Sigmoid colon (tissue), 4 donors: ENCODE data around the gene DPM2.

Experiments
- EP300 ChIP-seq, 4 donors: sonication (generic); formaldehyde crosslinking; IDR thresholded peaks; one replicate each; pipeline ENCODE4 v1.6.1; 2017; ENCODE audit warnings: antibody characterized with exemption in 4 of 4
- POLR2A ChIP-seq, 2 donors: fragments of 450-650 bp; IDR thresholded peaks; one replicate each; pipeline ENCODE4 v1.6.1; 2016; ENCODE audit warnings: antibody characterized with exemption in 2 of 2, mild to moderate bottlenecking in 2 of 2, moderate library complexity in 2 of 2
- POLR2AphosphoS5 ChIP-seq, 4 donors: sonication (generic); formaldehyde crosslinking; IDR thresholded peaks; one replicate each; pipeline ENCODE4 v1.6.1; 2017; ENCODE audit warnings: antibody characterized with exemption in 4 of 4
- TF ChIP-seq, protein P1 (sequence below), 4 experiments: fragments of 450-650 bp in 3 of 4; fragments of 200-600 bp in 1 of 4; IDR thresholded peaks; one replicate each; pipeline ENCODE4 v1.5.1; 2016 to 2019; ENCODE audit warnings: antibody characterized with exemption in 4 of 4, mild to moderate bottlenecking in 3 of 4, moderate library complexity in 2 of 4

DNA sequence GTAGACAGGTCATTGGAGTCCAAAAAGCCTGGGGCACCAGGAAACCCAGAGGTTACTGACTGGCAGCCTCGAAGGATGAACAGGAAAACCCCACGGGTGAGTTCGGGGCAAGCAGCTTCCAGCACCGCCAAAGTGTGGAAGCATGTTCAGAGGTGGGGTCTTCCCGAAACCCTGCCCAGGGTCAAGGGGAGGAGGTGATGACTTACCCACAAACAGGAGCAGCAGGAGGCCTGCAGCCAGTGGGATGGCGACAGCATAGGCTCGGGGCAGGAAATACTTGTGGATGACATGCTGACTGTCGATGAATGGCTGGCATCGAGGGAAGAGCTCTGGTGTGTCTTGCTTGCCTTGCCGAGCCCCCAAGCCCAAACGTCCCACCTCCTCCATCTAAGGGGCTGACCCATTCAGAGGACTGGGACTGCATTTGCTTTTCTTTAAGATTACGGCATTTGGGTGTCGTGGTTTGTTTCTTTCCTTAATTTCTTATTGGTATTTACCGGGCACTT lies 1.3 kb downstream of the DPM2 start:
- TF ChIP-seq, protein P1, sequence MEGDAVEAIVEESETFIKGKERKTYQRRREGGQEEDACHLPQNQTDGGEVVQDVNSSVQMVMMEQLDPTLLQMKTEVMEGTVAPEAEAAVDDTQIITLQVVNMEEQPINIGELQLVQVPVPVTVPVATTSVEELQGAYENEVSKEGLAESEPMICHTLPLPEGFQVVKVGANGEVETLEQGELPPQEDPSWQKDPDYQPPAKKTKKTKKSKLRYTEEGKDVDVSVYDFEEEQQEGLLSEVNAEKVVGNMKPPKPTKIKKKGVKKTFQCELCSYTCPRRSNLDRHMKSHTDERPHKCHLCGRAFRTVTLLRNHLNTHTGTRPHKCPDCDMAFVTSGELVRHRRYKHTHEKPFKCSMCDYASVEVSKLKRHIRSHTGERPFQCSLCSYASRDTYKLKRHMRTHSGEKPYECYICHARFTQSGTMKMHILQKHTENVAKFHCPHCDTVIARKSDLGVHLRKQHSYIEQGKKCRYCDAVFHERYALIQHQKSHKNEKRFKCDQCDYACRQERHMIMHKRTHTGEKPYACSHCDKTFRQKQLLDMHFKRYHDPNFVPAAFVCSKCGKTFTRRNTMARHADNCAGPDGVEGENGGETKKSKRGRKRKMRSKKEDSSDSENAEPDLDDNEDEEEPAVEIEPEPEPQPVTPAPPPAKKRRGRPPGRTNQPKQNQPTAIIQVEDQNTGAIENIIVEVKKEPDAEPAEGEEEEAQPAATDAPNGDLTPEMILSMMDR (IDR thresholded peaks at IDR 0.05) = no peak
- no peak for TF ChIP-seq EP300 (IDR thresholded peaks at IDR 0.05)
- TF ChIP-seq POLR2A (IDR thresholded peaks at IDR 0.05) = no peak
- TF ChIP-seq POLR2AphosphoS5 (IDR thresholded peaks at IDR 0.05) = no peak
